Fibroblast of mammary gland (primary cell): Measurements from ENCODE around the gene CHRM4.

Source experiments
- DNase-seq: peaks from one replicate; pipeline ENCODE4 v3.0.0-alpha.2; 2010; ENCODE audit warnings: low read depth
- H3K4me3 ChIP-seq: 2 replicates; pipeline ENCODE4 v1.5.1; 2011; ENCODE audit warnings: low read depth, mild to moderate bottlenecking, low read length, moderate library complexity; ENCODE audit not compliant: control insufficient read depth
- TF ChIP-seq, protein P1 (sequence below): conservative IDR thresholded peaks from 2 replicates; pipeline ENCODE4 v1.5.1; 2011; ENCODE audit warnings: low read depth, low read length, inconsistent platforms; ENCODE audit not compliant: control insufficient read depth, insufficient read depth

The CHRM4 gene

DNA sequence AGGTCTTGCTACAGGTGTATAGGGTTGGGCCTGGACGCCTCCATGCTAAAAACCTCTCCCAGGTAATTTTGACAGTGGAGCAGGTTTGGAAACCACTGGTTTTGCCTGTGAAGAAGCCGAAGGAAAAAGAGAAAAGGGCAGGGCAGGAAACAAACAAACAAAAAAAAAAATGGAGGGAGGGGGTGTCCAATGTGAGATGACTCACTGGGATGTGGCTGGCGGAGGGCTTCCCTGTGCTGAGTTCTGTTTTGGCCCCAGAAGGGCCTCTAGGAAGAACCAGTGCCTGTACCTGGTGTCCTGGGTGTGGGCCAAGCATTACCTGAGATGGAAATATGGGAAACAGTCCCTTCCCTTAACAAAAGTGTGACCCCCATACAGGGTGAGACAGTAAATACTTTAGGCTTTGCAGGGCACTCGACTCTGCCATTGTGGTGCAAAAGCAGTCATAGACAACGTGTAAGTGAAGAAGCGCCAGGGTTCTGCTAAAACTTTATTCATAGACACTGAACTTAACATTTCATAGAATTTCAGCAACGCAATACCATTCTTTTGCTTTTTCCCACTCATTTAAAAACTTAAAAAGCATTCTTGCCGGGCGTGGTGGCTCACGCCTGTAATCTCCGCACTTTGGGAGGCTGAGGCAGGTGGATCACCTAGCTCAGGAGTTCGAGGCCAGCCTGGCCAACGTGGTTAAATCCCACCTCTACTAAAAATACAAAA is 53.8 kb downstream of the CHRM4 start:
- no peak overlapping the region for H3K4me3 ChIP-seq
- no peak for DNase-seq
- TF ChIP-seq, protein P1, sequence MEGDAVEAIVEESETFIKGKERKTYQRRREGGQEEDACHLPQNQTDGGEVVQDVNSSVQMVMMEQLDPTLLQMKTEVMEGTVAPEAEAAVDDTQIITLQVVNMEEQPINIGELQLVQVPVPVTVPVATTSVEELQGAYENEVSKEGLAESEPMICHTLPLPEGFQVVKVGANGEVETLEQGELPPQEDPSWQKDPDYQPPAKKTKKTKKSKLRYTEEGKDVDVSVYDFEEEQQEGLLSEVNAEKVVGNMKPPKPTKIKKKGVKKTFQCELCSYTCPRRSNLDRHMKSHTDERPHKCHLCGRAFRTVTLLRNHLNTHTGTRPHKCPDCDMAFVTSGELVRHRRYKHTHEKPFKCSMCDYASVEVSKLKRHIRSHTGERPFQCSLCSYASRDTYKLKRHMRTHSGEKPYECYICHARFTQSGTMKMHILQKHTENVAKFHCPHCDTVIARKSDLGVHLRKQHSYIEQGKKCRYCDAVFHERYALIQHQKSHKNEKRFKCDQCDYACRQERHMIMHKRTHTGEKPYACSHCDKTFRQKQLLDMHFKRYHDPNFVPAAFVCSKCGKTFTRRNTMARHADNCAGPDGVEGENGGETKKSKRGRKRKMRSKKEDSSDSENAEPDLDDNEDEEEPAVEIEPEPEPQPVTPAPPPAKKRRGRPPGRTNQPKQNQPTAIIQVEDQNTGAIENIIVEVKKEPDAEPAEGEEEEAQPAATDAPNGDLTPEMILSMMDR = no peak

GRCh38 chr11:46336563-46337180 is 54.9 kb downstream of the CHRM4 start:
- peak; percentile 81 for DNase-seq
- TF ChIP-seq, protein P1 = no peak
- no peak overlapping the region for H3K4me3 ChIP-seq

- DNase-seq = peak; percentile 19
- no peak overlapping the region for H3K4me3 ChIP-seq
- TF ChIP-seq, protein P1 = no peak
Measured at GRCh38 chr11:46335890-46336562, 55.5 kb downstream of the CHRM4 start.

GRCh38 chr11:46335271-46335670 is 56.3 kb downstream of the CHRM4 start:
- TF ChIP-seq, protein P1 = no peak
- no peak for DNase-seq
- no peak overlapping the region for H3K4me3 ChIP-seq

- TF ChIP-seq, protein P1 = no peak
- no peak overlapping the region for H3K4me3 ChIP-seq
- no peak for DNase-seq
Measured at GRCh38 chr11:46334211-46334610, 57.4 kb downstream of the CHRM4 start.
